ENCODE data around the gene MAL. TPM values are rescaled to one million over a fixed set of nuclear protein-coding genes. Genes with fewer than 3 reads are reported as not detected.
"Not testable (repeated sequence)": the region's sequence is repeated elsewhere in the genome, so short reads cannot be mapped to it uniquely, and the experiment has no call there.

Gene MAL
- total RNA-seq, 1 donor from 2014 or later = not detected

DNA sequence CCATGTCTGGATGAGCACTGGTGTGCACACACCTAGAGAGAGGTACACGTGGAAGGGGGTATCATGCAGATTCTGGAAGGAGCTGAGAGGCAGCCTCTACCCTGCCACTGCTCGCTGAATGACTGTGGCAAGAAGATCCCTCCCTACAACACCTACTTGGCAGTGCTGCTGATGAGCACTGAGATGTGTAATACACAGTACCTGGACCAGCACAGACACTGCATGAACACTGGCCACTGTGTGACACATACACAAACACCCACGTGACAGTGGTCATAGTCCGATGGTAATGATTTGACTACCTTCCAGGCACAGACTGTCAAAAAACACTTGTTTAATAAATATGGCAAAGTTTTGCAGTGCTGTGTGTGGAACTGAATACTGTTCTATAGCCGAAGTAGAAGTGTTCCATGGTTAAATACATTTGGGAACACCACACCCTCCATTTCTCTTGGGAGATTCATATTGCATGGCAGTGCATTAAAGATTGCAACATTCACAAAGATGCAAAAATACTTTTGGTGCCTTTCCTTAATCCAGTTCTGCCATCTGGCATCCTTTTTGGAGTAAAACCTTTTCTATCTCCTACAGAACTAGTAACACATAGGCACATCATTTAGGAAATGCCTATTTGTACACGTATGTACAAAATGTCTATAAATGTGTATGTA is 66.5 kb downstream of the MAL start:
- Histone ChIP-seq H3K9me3 (ENCODE audit: low read depth) (no peaks in the 10 kb centered on the region), H3K27me3 (no peaks in the 10 kb centered on the region), H4K20me1 (ENCODE audit: low read depth) (no peaks in the 10 kb centered on the region), H3K4me2 (no peak overlapping the region), H3K79me2 (ENCODE audit: low read depth) (peaks cover 14% of the 10 kb centered on the region), H3K4me3 (no peak overlapping the region), H3F3A (ENCODE audit: low read depth) (no peaks in the 10 kb centered on the region), H3K9ac (no peak overlapping the region), H3K36me3 (no peaks in the 10 kb centered on the region), H2AFZ (replicated peaks) (no peak overlapping the region), H3K27ac (no peak overlapping the region), H3K4me1 (no peaks in the 10 kb centered on the region)
- peaks cover 18% of the 10 kb centered on the region for H3K9me3 Mint-ChIP-seq
- no peaks in the 10 kb centered on the region for H3K4me1 Mint-ChIP-seq
- H3K27ac Mint-ChIP-seq = no peak overlapping the region
- H3K27me3 Mint-ChIP-seq (ENCODE audit: insufficient read depth, low read depth) = no peaks in the 10 kb centered on the region
- DNase-seq (ENCODE audit: low spot score) = no peak
- no peak overlapping the region for H3K4me3 Mint-ChIP-seq
- TF ChIP-seq, protein P1, sequence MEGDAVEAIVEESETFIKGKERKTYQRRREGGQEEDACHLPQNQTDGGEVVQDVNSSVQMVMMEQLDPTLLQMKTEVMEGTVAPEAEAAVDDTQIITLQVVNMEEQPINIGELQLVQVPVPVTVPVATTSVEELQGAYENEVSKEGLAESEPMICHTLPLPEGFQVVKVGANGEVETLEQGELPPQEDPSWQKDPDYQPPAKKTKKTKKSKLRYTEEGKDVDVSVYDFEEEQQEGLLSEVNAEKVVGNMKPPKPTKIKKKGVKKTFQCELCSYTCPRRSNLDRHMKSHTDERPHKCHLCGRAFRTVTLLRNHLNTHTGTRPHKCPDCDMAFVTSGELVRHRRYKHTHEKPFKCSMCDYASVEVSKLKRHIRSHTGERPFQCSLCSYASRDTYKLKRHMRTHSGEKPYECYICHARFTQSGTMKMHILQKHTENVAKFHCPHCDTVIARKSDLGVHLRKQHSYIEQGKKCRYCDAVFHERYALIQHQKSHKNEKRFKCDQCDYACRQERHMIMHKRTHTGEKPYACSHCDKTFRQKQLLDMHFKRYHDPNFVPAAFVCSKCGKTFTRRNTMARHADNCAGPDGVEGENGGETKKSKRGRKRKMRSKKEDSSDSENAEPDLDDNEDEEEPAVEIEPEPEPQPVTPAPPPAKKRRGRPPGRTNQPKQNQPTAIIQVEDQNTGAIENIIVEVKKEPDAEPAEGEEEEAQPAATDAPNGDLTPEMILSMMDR (IDR thresholded peaks at IDR 0.05) = no peak
- TF ChIP-seq EZH2 (IDR thresholded peaks at IDR 0.05) (no peak), EZH2phosphoT487 (IDR thresholded peaks at IDR 0.05) (no peak)
- peaks cover 72% of the 10 kb centered on the region for H3K36me3 Mint-ChIP-seq

DNA sequence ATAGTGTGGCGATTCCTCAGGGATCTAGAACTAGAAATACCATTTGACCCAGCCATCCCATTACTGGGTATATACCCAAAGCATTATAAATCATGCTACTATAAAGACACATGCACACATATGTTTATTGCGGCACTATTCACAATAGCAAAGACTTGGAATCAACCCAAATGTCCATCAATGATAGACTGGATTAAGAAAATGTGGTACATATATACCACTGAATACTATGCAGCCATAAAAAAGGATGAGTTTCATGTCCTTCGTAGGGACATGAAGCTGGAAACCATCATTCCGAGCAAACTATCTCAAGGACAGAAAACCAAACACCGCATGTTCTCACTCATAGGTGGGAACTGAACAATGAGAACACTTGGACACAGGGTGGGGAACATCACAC is 72.8 kb downstream of the MAL start:
- Histone ChIP-seq H3K79me2 (ENCODE audit: low read depth) (peaks cover 18% of the 10 kb centered on the region), H3K36me3 (peaks cover 23% of the 10 kb centered on the region)
- H3K9ac ChIP-seq; H3F3A ChIP-seq (ENCODE audit: low read depth); H3K27ac ChIP-seq; H3K4me1 Mint-ChIP-seq; H2AFZ ChIP-seq (replicated peaks); DNase-seq (ENCODE audit: low spot score); H3K4me3 ChIP-seq; H3K27me3 ChIP-seq; H3K4me1 ChIP-seq; H3K4me2 ChIP-seq; H3K27me3 Mint-ChIP-seq (ENCODE audit: insufficient read depth, low read depth); H3K27ac Mint-ChIP-seq; H3K4me3 Mint-ChIP-seq; H3K9me3 ChIP-seq (ENCODE audit: low read depth); H4K20me1 ChIP-seq (ENCODE audit: low read depth): not testable (repeated sequence)
- Mint-ChIP-seq H3K9me3 (peaks cover 26% of the 10 kb centered on the region), H3K36me3 (peaks cover 65% of the 10 kb centered on the region)

DNA sequence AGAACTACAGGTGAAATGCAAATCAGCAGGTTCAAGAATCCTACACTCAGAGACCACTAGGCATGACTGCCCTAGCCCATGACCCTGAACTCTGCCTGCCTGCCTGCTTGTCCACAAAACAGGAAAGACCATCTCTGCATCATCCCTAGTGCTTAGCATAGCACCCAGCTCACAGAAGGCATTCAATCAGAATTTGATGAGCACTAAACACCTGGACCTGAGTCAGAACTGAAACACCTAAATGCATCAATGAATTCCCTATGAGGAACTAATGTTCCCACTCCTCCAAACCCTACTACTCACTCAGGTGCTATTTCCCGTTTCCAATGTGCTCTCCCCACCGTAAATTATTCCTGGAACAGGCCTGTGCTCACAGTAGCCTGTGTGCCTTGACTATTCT is 74.4 kb downstream of the MAL start:
- peaks cover 18% of the 10 kb centered on the region for H3K79me2 ChIP-seq (ENCODE audit: low read depth)
- no peak for DNase-seq (ENCODE audit: low spot score)
- TF ChIP-seq EZH2 (IDR thresholded peaks at IDR 0.05) (no peak), EZH2phosphoT487 (IDR thresholded peaks at IDR 0.05) (no peak)
- TF ChIP-seq, protein P1 (IDR thresholded peaks at IDR 0.05) = no peak
- Mint-ChIP-seq H3K9me3 (peaks cover 23% of the 10 kb centered on the region), H3K27ac (no peak overlapping the region), H3K27me3 (ENCODE audit: insufficient read depth, low read depth) (no peaks in the 10 kb centered on the region), H3K4me3 (no peak overlapping the region), H3K36me3 (peaks cover 54% of the 10 kb centered on the region), H3K4me1 (no peaks in the 10 kb centered on the region)
- no peak overlapping the region for H3K4me2 ChIP-seq
- H3K4me1 ChIP-seq = no peaks in the 10 kb centered on the region
- H3K27me3 ChIP-seq = no peaks in the 10 kb centered on the region
- H3K4me3 ChIP-seq = no peak overlapping the region
- H3K36me3 ChIP-seq = peaks cover 30% of the 10 kb centered on the region
- H3K9ac ChIP-seq = no peak overlapping the region
- no peaks in the 10 kb centered on the region for H4K20me1 ChIP-seq (ENCODE audit: low read depth)
- H3F3A ChIP-seq (ENCODE audit: low read depth) = no peaks in the 10 kb centered on the region
- H3K27ac ChIP-seq = no peak overlapping the region
- no peak overlapping the region for H2AFZ ChIP-seq (replicated peaks)
- H3K9me3 ChIP-seq (ENCODE audit: low read depth) = no peaks in the 10 kb centered on the region

Small RNA genes within 50 kb of the gene (small RNA-seq; reads per million reads assigned to genes)
- gene RN7SL575P = 0.07 reads per million

Other genes with a start within 250 kb of the MAL start
- gene TEKT4, start 154.3 kb upstream of the MAL start, total RNA-seq (ENCODE audit: low replicate concordance) = not detected in 2 replicates
- 56.2 and 75.2 TPM in 2 replicates for gene MRPS5, start 96.1 kb downstream of the MAL start, total RNA-seq (ENCODE audit: low replicate concordance)
- gene ZNF514, start 134.1 kb downstream of the MAL start, total RNA-seq (ENCODE audit: low replicate concordance) = 24.0 and 28.7 TPM in 2 replicates
- 5.1 and 5.2 TPM in 2 replicates for gene ZNF2, start 140.1 kb downstream of the MAL start, total RNA-seq (ENCODE audit: low replicate concordance)
- 15.4 and 20.6 TPM in 2 replicates for gene ZNF892, start 181.8 kb downstream of the MAL start, total RNA-seq (ENCODE audit: low replicate concordance)
- 0.95 and 2.4 TPM in 2 replicates for gene PROM2, start 248.7 kb downstream of the MAL start, total RNA-seq (ENCODE audit: low replicate concordance)